Type B pancreatic cell (in vitro differentiated cells): ENCODE data around the gene KCMF1. TPM values are rescaled to one million over a fixed set of nuclear protein-coding genes. Genes with fewer than 3 reads are reported as not detected.

Experiments used
- DNase-seq: peaks from one replicate; pipeline ENCODE4 v3.0.0; 2021; ENCODE audit warnings: mixed read lengths; ENCODE audit not compliant: unreplicated experiment; ENCODE audit errors: extremely low spot score
- H3K27ac Mint-ChIP-seq: 2 replicates; pipeline ENCODE4 v1.8.0; 2021; ENCODE audit warnings: mild to moderate bottlenecking, mixed read lengths
- H3K27me3 Mint-ChIP-seq: 2 replicates; pipeline ENCODE4 v1.8.0; 2021; ENCODE audit warnings: mixed read lengths
- H3K36me3 Mint-ChIP-seq: 2 replicates; pipeline ENCODE4 v1.8.0; 2021; ENCODE audit warnings: mixed read lengths
- H3K4me1 Mint-ChIP-seq: one replicate; pipeline ENCODE4 v1.8.0; 2021; ENCODE audit warnings: mixed read lengths; ENCODE audit not compliant: unreplicated experiment
- H3K4me3 Mint-ChIP-seq: 2 replicates; pipeline ENCODE4 v1.8.0; 2021; ENCODE audit warnings: mild to moderate bottlenecking, mixed read lengths
- H3K9me3 Mint-ChIP-seq: 2 replicates; pipeline ENCODE4 v1.8.0; 2021; ENCODE audit warnings: mixed read lengths
- CTCF ChIP-seq: fragments of 200-600 bp; sonication (generic); conservative IDR thresholded peaks from 2 replicates; pipeline ENCODE4 v1.5.0; 2021; ENCODE audit warnings: antibody characterized with exemption, mild to moderate bottlenecking
- total RNA-seq: library from RNA; stranded (reverse); gene quantifications from 2 replicates; pipeline ENCODE4 v1.2.1, GENCODE V29; 2021; ENCODE audit warnings: low replicate concordance

Gene KCMF1
- total RNA-seq, 1 donor from 2014 or later = 62.2 TPM

- H3K27ac Mint-ChIP-seq = peak overlapping the region; percentile 87
- no peak overlapping the region for H3K4me3 Mint-ChIP-seq
- TF ChIP-seq CTCF = no peak
- no peaks in the 10 kb centered on the region for H3K27me3 Mint-ChIP-seq
- peaks cover 4% of the 10 kb centered on the region for H3K4me1 Mint-ChIP-seq
- no peak for DNase-seq
- no peaks in the 10 kb centered on the region for H3K9me3 Mint-ChIP-seq
- H3K36me3 Mint-ChIP-seq = no peaks in the 10 kb centered on the region
Observed at GRCh38 chr2:84947010-84947593, 23.9 kb upstream of the KCMF1 start.

- Mint-ChIP-seq H3K27me3 (no peaks in the 10 kb centered on the region), H3K4me1 (peaks cover 11% of the 10 kb centered on the region), H3K27ac (no peak overlapping the region), H3K36me3 (no peaks in the 10 kb centered on the region), H3K4me3 (no peak overlapping the region), H3K9me3 (peaks cover 3% of the 10 kb centered on the region)
- DNase-seq = no peak
- TF ChIP-seq CTCF = no peak
Observed at GRCh38 chr2:84953535-84953934, 17.4 kb upstream of the KCMF1 start.

- Mint-ChIP-seq H3K27me3 (no peaks in the 10 kb centered on the region), H3K4me1 (peaks cover 18% of the 10 kb centered on the region), H3K27ac (no peak overlapping the region), H3K4me3 (no peak overlapping the region), H3K9me3 (peaks cover 3% of the 10 kb centered on the region), H3K36me3 (no peaks in the 10 kb centered on the region)
- no peak for DNase-seq
- TF ChIP-seq CTCF = no peak
Observed at GRCh38 chr2:84954329-84954728, 16.6 kb upstream of the KCMF1 start.

- peaks cover 3% of the 10 kb centered on the region for H3K9me3 Mint-ChIP-seq
- no peak for DNase-seq
- H3K36me3 Mint-ChIP-seq = no peaks in the 10 kb centered on the region
- no peak overlapping the region for H3K4me3 Mint-ChIP-seq
- H3K27ac Mint-ChIP-seq = peak overlapping the region; percentile 42
- H3K4me1 Mint-ChIP-seq = peaks cover 22% of the 10 kb centered on the region
- TF ChIP-seq CTCF = no peak
- no peaks in the 10 kb centered on the region for H3K27me3 Mint-ChIP-seq
Observed at GRCh38 chr2:84956334-84957297, 14.3 kb upstream of the KCMF1 start.

GRCh38 chr2:84957771-84958134, 13.2 kb upstream of the KCMF1 start:
- TF ChIP-seq CTCF = no peak
- peak overlapping the region; percentile 86 for H3K27ac Mint-ChIP-seq
- peaks cover 2% of the 10 kb centered on the region for H3K36me3 Mint-ChIP-seq
- peaks cover 3% of the 10 kb centered on the region for H3K9me3 Mint-ChIP-seq
- H3K27me3 Mint-ChIP-seq = no peaks in the 10 kb centered on the region
- H3K4me1 Mint-ChIP-seq = peaks cover 22% of the 10 kb centered on the region
- no peak for DNase-seq
- no peak overlapping the region for H3K4me3 Mint-ChIP-seq
